Stimulated activated CD8-positive, alpha-beta memory T cell treated with anti-CD3 and anti-CD28 coated beads, Interleukin-7, amount 100 ng/mL, for 4 hours (primary cell): ENCODE results near the gene ARID5A.

ENCODE experiments used
- DNase-seq, 2 donors: peaks; one replicate each; pipeline ENCODE4 v3.0.0-alpha.2; 2020; ENCODE audit warnings: low read depth in 2 of 2

ARID5A gene

DNA sequence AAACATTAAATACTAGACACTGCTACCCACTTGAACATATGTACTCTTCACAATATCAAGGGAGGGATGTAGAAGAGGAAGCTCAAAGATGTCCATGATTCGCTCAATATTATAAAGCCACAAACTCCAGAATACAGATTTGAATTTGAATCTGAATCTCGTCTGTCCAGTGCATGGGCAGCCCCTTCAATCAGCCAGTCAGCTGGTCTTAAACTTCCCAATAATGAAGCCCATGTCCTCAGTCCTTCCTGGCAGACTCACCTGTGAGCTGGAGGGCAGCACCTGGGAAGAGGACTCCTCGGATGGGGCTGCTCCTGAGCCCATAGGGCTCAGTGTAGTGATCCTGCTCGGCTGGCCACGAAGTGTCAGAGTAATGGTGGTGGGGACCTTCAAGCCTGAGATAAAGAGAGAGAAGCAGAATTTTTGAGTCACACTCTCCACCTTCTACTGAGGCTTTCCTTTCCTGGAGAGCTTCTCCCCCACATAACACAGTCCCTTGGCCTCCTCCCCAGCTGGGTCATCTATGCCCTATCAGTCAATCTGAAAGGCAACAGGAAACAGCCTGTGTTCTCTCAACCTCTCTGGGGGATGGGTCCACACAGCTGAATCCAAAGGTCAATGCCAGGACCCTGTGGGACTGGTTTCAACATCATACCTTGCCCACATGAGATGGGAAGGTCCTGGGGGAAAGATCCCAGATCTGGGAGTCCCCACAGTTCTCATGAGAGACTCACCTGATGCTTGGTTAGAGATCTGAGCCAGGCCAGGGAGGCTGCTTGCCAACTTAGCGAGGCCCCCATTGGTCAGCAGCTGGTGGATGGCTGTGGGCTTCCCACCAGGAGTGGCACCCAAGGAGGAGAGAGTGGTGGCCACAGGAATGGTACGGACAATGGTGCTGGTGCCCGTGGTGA is 65.1 kb downstream of the ARID5A start:
- no peak for DNase-seq
